Ammon's horn (tissue), 1 donor: ENCODE results near the gene ADCY10.

ENCODE experiments used
- DNase-seq: peaks from one replicate; pipeline ENCODE4 v3.0.0-alpha.2; 2016; ENCODE audit warnings: low spot score

ADCY10 gene

GRCh38 chr1:167776151-167776550 is 137.8 kb downstream of the ADCY10 start:
- no peak for DNase-seq

DNA sequence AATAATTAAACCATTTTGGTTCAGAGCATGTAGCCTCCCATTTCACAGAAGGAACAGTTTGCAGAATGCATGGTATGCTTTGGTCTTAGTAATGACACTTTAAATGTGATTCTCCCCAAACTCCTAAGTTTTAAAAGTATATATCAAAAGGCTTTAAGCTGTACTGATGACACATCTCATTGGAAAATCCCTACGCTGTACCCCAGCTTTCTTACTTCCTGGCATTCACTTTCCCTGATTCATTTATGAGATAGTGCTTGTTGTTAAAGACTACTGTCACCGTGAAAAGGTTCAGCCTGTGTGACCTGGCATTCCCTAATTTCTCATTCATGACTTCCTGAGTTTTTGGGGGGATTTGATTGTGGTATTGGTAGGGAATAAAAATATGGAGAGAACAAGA is 138.8 kb downstream of the ADCY10 start:
- no peak for DNase-seq

DNA sequence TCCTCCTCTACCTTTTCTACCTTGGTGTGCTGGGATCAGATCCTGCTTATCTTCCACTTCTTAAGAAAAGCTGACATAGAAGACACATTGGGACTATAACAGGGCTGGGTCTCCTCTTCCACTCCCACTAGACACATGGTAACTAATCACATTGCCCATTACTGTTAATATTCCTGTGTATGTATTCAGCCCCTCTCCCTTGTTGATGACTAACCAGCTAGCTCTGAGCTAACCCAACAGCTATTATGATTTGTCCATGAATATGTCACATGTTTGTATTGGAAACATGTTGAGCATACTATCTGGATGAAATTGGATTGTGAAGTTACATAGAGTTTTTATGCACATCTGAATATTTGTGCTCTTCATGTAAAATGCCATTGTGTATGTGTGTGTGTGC is 139.2 kb downstream of the ADCY10 start:
- no peak for DNase-seq

DNA sequence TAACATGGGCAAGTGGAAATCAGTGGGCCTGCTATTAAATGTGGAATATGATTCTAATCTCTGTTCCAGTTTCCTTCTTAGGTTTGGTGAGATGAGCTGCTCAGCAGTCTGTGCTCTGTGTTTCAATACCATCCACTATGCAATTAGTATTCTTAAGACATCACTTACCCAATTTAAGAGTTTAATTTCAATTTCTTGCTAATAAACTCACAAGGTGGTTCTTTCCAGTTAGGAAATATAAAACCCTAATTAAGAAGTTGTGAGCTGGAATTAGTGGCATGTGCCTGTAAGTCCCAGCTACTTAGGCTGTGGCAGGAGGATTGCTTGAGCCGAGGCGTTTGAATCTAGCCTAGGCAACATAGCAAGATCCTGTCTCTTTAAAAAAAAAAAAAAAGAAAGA is 140.4 kb downstream of the ADCY10 start:
- DNase-seq, result no peak

DNA sequence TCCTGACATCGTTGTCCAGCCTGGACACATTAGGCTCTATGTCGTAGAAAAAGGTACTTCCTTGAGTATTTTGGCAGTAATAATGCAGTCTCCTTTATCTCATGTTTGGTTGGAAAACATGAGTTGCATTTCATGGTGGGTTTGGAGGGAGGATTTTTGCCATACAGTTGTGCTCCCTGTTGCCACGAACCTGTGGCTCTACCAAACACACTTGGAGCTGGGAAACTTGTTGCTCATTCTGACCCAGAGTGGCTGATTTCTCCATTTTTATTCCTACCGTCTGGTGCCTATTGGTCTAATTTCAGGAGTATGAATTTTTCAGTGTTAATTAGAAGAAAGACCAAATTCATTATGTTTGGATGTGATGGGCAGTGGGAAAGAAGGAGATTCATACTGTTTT is 141.5 kb downstream of the ADCY10 start:
- no peak for DNase-seq

DNA sequence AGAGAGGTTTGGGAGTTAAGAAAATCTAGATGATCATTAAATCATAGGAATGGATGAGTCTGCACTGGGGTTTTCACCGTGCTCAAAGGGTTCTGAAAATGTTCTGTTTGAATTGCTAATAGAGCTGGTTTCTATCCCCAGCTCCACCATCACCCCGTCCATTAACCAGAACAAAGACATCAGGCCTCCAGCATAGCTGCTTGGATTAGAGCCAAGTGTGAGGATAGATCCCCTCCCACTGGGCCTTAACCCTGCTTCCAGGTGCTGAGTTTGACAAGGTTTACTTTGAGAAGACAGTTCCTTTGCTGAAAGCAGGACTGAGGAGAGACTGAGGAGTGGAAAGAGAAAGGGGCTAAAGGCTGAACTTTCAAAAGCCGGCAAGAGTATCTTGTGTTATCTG is 143.8 kb downstream of the ADCY10 start:
- no peak for DNase-seq

- DNase-seq, result no peak
These were observed 146.2 kb downstream of the ADCY10 start for GRCh38 chr1:167767761-167768160.

GRCh38 chr1:167766538-167766937 is 147.4 kb downstream of the ADCY10 start:
- no peak for DNase-seq

DNA sequence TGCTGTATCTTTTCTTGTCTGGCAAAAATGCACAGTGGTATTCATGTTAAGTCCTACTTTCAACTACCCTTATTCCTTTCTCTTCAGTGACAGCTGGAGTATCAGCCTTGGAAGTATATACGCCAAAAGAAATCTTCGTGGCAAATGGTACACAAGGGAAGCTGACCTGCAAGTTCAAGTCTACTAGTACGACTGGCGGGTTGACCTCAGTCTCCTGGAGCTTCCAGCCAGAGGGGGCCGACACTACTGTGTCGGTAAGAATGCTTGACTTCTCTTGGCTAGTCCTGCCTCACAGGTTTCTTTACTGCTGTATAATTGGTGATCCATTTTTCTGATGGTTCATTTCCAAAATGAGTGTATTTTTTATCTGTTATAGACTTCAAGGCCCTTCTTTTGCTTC is 148.4 kb downstream of the ADCY10 start:
- DNase-seq, result no peak

- no peak for DNase-seq
These were observed 149.2 kb downstream of the ADCY10 start for GRCh38 chr1:167764458-167765330.

DNA sequence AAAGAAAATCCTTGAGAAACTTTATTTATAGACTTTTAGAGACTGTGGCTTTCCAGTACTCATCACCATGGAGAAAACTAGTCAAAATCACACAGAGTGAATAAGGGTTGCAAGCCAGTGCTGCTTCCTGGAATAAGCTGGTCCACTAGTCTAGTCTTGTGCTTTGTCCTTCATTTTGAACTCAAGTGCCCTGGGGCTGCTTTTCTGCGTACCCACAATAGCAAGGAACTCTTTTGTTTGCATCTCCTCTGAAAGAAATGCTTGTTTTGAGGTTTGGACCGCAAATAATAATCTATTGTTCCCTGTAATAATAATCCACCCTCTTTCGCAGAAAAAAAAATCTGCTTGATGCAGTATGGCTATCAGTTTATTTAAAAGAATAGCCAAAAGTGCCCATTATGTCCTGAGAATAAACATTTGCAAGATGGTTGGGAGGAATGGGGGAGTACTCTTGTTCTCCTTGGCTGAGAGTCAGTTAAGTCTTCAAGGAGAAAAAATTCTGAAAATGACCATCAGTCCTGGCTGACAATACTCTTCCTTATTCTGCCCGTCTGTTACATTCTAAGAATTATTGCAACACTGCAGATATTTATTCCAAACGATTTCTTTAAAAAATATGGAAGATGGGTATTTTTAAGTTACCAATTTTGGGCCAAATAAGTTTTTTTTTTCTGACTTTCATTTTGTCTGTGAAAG is 150.3 kb downstream of the ADCY10 start:
- peak; percentile 83 for DNase-seq

- no peak for DNase-seq
These were observed 151.7 kb downstream of the ADCY10 start for GRCh38 chr1:167762061-167762746.

DNA sequence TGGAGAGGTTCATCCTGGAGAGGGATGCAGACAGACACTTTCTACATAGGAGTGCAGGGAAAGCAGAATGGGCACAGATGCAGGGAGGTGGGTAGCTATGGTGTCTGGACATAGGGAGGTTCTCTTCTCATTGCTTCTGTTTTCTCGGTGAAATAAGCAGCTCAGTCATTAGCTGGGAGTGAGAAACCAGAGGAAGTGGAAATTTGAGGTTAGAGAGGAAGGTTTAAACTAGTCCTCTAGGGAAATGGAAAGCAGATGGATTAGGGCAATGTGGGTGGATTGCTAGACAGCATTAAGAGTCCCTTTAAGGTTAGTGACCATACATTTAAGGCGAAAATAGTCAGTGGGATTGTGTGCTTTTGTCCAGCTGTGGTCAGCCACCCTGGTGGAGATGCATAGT is 152.5 kb downstream of the ADCY10 start:
- DNase-seq, result no peak
